NCI-H1105 treated with DMSO at 0.1 percent for 48 hours (cell line): ENCODE measurements around the gene NPAS4.
"Not testable (repeated sequence)": the region's sequence is repeated elsewhere in the genome, so short reads cannot be mapped to it uniquely, and the experiment has no call there.

Experiments used
- DNase-seq: peaks from one replicate; lab custom pipeline; 2025; lab: John Stamatoyannopoulos, UW

The NPAS4 gene

DNA sequence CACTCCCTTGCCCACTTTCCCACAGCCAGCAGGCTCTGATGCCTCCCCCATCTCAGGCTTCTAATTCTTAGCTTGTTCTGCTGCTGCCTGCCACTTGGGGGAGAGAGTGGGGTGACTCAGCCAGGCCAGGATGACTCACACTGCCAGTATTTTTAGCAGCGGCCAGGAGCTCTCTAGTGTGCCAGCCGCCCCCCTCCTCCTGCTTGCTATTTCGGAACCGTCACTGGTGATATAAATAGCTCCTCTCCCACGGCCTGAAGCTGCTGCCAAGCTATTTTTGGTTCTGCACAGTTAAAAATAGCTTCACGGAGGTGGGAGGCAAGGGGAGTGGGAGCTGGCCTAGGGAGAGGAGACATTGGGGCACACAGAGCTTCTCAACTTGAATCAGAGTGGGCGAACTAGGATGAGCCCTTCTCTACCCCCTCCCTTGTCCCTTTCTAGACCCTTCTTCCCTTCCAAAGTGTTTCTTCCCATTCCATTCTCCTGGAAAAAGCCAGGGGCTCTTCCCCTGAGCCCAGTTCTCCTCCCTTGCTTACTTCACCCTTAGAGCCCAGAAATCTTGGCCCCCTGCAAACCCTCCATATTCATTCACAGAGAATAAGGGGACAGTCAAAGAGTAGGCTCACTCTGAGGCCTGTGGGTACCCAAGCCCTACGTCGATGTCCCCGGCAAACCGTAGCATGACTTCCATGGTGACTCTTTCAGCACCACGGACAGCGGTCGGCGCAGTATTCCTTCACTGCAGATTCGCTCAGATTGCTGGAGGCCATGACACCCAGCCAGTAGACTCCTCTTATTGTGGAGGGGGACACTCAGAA, 2.5 kb upstream of the NPAS4 start:
- DNase-seq, result peak; percentile 60

DNA sequence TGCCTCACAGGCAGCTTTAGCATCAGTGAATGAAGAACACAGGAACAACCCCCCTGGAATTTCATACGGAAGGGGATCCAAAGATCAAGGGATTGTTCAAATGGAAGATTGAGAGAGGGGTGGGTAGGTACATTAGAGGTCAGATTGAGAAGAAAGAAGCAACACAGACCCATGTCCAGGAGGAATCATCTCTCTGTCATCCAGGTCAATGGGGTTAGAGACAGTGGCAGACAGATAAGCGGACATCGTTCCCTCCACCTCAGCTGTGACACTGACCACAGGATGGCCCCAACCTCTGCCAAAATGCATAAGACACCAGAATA, 1.9 kb upstream of the NPAS4 start:
- no peak for DNase-seq

GRCh38 chr11:66419825-66420224, 1.0 kb upstream of the NPAS4 start:
- peak; percentile 10 for DNase-seq

DNA sequence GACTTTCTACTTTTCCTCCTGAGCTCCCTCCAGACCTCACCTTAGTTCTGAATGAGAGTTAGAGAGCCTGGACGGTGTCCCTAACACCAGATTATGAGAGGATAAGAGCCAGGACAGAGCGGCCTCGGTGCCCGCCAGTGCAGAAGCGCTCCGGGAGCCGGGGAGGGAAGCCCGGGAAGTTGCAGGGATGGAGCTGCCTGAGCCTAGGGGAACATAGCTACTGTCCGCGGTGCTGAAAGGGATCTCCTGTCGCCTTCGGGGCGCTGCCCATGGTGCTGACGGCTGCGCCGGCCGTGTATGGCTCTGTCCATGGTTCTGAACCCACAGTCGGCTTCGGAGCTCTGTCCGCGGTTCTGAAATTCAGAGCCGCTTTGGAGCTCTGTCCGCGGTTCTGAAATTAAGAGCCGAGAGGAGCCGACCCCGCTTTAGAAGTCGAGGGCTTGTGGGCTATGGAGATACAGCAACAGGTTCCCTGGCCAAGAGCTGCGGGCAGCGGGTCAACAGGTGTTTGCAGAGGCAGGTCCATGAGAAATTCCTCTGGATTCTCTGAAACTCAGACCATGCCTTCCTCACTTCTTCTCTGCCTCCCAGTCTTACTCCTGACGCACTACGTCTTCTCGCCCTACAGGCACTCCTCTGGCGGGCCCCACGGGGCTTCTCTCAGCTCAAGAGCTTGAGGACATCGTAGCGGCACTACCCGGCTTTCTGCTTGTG, 814 bp downstream of the NPAS4 start:
- peak; percentile 28 for DNase-seq

DNA sequence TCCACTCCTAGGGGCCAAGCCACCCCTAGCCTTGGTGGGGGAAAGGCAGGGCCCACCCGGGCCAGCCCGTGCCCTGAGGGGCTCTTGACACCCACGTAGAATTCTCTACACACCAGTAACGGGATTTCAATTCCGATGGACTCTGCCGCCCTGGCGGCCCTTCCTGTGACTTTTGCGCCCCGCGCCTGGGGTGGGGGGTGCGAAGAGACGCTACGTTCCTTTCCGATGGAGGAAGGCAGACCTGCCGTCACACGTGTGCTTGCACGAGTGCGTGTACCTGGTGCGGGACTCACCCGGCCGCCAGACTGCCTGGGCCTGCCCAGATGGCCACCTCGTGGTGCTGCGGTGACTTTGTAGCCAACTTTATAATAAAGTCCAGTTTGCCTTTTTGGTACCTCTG, 5.5 kb downstream of the NPAS4 start:
- no peak for DNase-seq

DNA sequence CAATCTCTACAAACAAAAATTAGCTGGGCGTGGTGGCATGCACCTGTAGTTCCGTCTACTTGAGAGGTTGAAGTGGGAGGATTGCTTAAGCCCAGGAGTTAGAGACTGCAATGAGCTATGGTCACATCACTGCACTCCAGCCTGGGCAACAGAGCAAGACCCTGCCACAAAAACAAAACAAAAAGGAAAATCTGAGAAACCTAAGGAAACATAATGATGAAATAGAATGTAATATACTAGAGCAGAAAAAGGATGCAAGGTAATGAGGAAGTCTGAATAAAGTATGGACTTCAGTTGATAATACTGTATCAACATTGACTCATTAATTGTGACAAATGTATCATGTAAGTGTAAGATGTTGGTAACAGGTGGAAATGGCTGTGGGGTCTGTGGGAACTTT, 8.1 kb downstream of the NPAS4 start:
- no peak for DNase-seq

DNA sequence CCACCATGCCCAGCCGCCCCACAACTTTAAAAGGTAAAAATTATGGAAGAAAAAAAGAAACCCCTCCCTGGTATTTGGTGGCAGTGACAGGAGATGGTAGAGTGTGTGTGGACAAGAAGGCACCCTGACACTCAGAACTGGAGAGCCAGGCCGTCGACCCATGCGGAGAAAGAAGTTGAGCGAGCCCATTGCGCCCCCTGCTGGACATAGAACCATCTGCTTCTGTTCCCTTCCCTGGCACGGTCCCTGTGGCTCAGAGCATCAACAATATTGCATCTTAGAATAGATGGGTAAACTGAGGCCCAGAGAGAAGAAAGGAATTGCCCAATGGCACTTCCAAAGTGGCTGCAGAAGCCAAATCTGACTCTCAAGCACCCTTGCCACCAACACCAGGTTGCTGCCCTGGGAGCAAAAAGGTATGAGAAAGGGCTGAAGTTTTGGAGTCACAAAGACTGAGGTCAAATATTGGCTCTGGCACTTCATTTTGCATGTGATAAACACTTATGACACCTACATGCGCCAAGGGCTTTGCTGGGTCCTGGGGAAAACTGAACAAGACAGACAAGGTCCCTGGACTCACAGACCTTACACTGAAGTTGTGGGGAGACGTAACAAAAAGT, 9.3 kb downstream of the NPAS4 start:
- peak; percentile 81 for DNase-seq

DNA sequence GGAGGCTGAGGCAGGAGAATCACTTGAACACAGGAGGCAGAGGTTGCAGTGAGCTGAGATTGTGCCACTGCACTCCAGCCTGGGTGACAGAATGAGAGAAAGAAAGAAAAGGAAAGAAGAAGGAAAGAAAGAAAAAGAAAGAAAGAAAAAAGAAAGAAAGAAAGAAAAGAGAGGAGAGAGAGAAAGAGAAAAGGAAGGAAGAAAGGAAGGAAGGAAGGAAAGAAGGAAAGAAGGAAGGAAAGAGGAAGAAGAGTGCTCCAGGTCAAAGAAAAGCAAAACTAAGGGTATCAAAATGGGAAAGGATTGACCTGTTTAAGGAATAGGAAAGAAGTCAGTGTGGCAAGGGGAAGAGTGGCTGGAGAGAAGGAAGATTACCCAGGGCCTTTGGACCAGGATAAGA, 10.5 kb downstream of the NPAS4 start:
- not testable (repeated sequence) for DNase-seq

GRCh38 chr11:66431871-66432329, 11.1 kb downstream of the NPAS4 start:
- not testable (repeated sequence) for DNase-seq

DNA sequence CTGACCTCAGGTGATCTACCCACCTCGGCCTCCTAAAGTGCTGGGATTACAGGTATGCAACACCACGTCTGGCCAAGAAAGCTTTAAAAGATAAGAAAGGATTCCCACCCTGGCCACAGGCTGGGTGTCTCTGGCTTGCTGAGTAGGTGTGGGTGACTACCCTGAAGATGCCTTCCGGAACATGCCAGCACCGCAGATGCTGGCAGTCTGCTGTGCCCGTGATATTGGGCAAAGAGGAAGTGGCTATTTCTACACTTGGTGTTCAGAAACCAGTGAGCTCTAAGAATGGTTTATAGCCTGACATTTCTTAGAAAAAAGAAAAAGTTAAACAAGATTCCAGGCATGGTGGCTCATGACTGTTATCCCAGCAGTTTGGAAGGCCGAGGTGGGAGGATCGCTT, 11.8 kb downstream of the NPAS4 start:
- DNase-seq, result no peak

DNA sequence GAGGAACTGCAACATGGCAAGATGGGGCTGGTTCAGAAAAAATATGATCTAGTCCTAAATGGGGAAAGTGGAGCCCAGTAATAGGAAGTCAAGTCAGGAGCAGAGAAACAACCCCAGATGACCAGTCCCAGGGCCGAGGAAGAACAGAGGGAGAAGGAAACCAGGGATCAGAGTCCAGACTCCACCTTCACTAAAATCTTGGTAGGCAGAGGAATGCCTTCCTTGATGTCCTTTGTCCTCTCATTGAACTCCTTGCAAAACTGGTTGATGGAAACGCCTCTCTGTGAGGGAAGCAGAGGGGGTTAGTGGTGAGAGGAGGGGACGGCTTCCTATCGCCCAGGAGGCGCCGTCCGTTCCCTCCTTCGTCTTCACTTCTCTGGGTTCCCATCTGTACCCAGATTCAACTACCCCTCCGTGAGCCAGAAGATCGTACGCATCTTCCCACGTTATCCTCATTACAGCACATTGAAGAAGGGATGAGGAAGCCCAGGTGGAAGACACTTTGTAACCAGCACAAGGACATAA, 17.2 kb downstream of the NPAS4 start:
- no peak for DNase-seq

DNA sequence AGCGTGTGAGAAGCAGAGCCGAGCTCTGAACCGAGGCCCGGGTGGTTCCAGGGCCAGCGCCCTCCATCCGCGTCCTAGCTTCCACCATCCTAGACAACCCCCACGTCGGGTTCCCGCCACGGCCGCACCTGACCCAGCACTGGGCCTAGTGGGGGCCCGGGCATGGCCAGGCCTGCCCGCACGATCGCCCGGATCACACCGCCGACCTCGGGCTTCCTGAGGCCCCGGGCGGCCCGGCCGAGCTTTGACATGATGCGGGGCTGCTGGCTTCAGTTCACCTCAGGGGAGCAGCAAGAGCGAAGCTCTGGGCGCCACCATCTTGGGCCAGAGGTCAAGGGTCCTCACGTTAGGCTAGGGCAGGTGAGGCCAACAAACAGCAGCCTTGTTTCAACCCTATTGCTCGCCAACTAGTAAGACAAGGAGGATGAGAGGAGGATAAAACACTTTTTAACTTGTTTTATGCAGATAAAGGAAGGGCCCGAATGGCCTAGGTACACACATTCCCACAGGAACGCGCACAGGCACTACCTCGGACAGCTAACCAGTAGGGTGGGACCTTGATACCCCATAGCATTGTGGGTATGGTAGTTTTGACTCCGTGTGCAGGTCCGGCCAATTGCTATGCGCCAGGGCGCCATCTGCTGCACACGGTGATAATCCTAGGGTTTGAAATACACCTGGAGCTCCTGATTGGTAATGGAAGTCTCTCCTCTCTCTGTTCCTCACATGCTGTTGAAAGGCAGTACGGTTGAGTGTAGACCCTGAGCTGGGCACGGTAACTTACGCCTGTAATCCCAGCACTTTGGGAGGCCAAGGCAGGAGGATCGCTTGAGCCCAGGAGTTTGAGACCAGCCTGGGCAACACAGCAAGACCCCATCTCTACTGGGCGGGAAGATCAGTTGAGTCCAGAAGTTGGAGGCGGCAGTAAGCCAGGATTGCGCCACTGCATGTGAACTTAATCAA, 17.9 kb downstream of the NPAS4 start, which contains the start of gene MRPL11:
TSS of gene MRPL11 (minus strand) at position 345 of the 963 bp plus-strand sequence. CDS start at position 251, 94 bp downstream.
- peak; percentile 95 for DNase-seq

DNA sequence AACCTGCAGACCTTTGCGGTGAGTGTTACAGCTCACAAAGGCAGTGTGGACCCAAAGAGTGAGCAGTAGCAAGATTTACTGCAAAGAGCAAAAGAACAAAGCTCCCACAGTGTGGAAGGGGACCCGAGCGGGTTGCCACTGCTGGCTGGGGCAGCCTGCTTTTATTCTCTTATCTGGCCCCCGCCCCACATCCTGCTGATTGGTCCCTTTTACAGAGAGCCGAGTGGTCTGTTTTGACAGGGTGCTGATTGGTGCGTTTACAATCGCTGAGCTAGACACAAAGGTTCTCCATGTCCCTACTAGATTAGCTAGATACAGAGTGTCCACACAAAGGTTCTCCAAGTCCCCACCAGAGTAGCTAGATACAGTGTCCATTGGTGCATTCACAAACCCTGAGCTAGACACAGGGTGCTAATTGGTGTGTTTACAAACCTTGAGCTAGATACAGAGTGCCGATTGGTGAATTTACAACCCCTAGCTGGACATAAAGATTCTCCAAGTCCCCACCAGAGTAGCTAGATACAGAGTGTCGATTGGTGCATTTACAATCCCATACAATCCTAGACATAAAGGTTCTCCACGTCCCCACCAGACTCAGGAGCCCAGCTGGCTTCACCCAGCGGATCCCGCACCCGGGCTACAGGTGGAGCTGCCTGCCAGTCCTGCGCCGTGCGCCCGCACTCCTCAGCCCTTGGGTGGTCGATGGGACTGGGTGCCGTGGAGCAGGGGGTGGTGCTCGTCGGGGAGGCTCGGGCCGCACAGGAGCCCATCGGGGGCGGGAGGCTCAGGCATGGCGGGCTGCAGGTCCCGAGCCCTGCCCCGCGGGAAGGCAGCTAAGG, 19.5 kb downstream of the NPAS4 start:
- not testable (repeated sequence) for DNase-seq

DNA sequence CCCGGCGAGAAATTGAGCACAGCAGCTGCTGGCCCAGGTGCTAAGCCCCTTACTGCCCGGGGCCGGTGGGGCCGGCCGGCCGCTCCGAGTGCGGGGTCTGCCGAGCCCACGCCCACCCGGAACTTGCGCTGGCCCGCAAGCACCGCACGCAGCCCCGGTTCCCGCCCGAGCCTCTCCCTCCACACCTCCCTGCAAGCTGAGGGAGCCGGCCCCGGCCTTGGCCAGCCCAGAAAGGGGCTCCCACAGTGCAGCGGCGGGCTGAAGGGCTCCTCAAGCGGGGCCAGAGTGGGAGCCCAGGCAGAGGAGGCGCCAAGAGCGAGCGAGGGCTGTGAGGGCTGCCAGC, 20.1 kb downstream of the NPAS4 start:
- DNase-seq, result not testable (repeated sequence)

GRCh38 chr11:66443602-66444001, 22.8 kb downstream of the NPAS4 start:
- DNase-seq, result no peak

- no peak for DNase-seq
These were observed 26.2 kb downstream of the NPAS4 start for GRCh38 chr11:66447012-66447411.

DNA sequence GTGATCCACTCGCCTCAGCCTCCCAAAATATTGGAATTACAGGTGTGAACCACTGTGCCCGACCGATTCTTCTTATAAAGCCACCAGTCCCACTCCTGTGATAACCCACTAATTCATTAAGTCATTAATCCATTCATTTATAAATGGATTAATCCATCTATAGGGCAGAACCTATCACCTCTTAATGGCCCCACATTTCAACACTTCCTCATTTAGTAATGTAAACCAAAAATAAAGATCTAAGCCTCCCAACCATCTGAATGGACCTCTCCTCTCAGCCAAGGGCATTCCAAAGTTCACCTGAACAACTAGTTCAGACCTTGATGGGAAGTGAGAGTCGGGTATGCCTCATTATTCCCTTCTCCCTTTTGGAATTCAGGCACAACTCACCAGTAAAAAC, 27.7 kb downstream of the NPAS4 start:
- no peak for DNase-seq

- no peak for DNase-seq
These were observed 29.7 kb downstream of the NPAS4 start for GRCh38 chr11:66450560-66450959.

GRCh38 chr11:66451663-66452062, 30.8 kb downstream of the NPAS4 start:
- no peak for DNase-seq

DNA sequence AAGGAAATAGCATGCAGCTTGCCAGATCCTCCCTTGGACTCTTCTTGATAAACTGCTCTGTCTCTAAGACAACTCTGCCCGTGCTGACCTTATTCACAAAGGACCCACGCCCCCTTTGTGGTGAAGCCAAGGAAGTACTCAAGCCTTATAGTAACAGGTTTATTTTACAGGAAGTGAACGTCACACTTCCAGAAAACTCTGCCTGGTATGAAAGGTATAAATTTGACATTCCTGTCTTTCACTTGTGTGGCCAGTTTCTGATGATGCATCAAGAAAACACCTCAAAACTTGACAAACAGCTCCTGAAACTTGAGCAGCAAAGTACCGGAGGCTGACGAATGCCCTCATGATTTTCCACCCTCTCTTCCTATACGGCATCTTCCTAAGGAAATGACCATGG, 33.4 kb downstream of the NPAS4 start:
- no peak for DNase-seq

DNA sequence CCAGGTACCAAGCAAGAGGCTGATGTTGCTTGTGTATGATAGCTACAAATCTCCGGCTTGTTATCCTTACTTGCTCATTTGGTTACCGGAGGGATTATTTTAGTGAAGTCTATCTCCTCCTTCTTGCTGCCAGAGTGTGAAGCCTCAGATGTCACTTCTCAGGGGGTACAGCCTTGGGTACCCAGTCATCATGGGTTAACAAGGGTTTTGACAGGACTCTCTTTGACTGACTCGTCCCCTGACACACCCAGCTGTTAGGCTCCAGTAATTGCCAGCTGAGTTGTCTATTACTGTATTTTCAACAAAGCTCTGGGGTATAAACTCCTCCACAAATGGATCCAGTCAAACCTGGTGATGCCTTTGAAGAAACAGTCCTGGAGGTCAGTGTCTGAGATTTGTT, 34.0 kb downstream of the NPAS4 start:
- no peak for DNase-seq
